Naive thymus-derived CD4-positive, alpha-beta T cell (primary cell): ENCODE measurements around the gene TAX1BP1. TPM values are rescaled to one million over a fixed set of nuclear protein-coding genes. Genes with fewer than 3 reads are reported as not detected.

Experiments
- ATAC-seq: fragments of 150-1000 bp; cut with Tn5 transposase; 2 replicates; pipeline ENCODE4 v1.10.0; 2021; ENCODE audit warnings: mild to moderate bottlenecking, moderate library complexity
- CTCF ChIA-PET: fragments of 350-600 bp; sonication (Branson Sonifier 250); formaldehyde crosslinking; loops from one replicate; lab custom pipeline; 2021; ENCODE audit warnings: antibody characterized with exemption; lab: Charles Lee
- POLR2A ChIA-PET: fragments of 350-600 bp; sonication (Branson Sonifier 250); formaldehyde crosslinking; loops from one replicate; lab custom pipeline; 2021; ENCODE audit warnings: antibody characterized with exemption, inconsistent platforms; lab: Charles Lee
- DNase-seq, 9 donors: peaks; one replicate each; pipeline versions ENCODE4 v3.0.0 to v3.0.0-alpha.2; 2020 to 2022; ENCODE audit warnings: mixed read lengths in 1 of 9
- H3K27ac ChIP-seq: one replicate; pipeline ENCODE4 v1.7.0; 2013; ENCODE audit warnings: mild to moderate bottlenecking, low read depth, low read length, moderate library complexity
- H3K27me3 ChIP-seq, 2 donors: one replicate each; pipeline ENCODE4 v1.7.0; 2013; ENCODE audit warnings: low read length in 2 of 2, mild to moderate bottlenecking in 2 of 2, moderate library complexity in 2 of 2; ENCODE audit not compliant: control insufficient read depth in 2 of 2, insufficient read depth in 2 of 2
- H3K36me3 ChIP-seq, 3 experiments: 1 replicate in 2 of 3; 2 replicates in 1 of 3; pipeline ENCODE4 v1.7.0; 2013; ENCODE audit warnings: low read length in 3 of 3, mild to moderate bottlenecking in 3 of 3, moderate library complexity in 1 of 3; ENCODE audit not compliant: insufficient read depth in 3 of 3, control insufficient read depth in 2 of 3
- H3K4me1 ChIP-seq, 2 donors: one replicate each; pipeline ENCODE4 v1.7.0; 2013; ENCODE audit warnings: low read length in 2 of 2, mild to moderate bottlenecking in 2 of 2, moderate library complexity in 1 of 2; ENCODE audit not compliant: control insufficient read depth in 2 of 2, insufficient read depth in 2 of 2
- H3K4me3 ChIP-seq: 2 replicates; pipeline ENCODE4 v1.7.0; 2013; ENCODE audit warnings: mild to moderate bottlenecking, low read length
- H3K9me3 ChIP-seq, 3 experiments: 1 replicate in 2 of 3; 2 replicates in 1 of 3; pipeline ENCODE4 v1.7.0; 2013; ENCODE audit warnings: low read length in 3 of 3; ENCODE audit not compliant: control insufficient read depth in 2 of 3
- H3K27ac Mint-ChIP-seq, 9 donors: one replicate each; pipeline ENCODE4 v1.8.0; 2020 to 2022; ENCODE audit warnings: mixed read lengths in 9 of 9, mild to moderate bottlenecking in 8 of 9, moderate library complexity in 5 of 9, inconsistent platforms in 2 of 9
- H3K27me3 Mint-ChIP-seq, 5 donors: one replicate each; pipeline ENCODE4 v1.8.0; 2021 to 2022; ENCODE audit warnings: mixed read lengths in 5 of 5, mild to moderate bottlenecking in 1 of 5
- H3K36me3 Mint-ChIP-seq, 5 donors: one replicate each; pipeline ENCODE4 v1.8.0; 2020 to 2022; ENCODE audit warnings: mixed read lengths in 5 of 5, mild to moderate bottlenecking in 3 of 5, inconsistent platforms in 1 of 5
- H3K4me1 Mint-ChIP-seq, 7 donors: one replicate each; pipeline ENCODE4 v1.8.0; 2020 to 2022; ENCODE audit warnings: mixed read lengths in 7 of 7, mild to moderate bottlenecking in 3 of 7, inconsistent platforms in 1 of 7
- H3K4me3 Mint-ChIP-seq, 10 donors: one replicate each; pipeline ENCODE4 v1.8.0; 2020 to 2022; ENCODE audit warnings: mild to moderate bottlenecking in 10 of 10, mixed read lengths in 10 of 10, moderate library complexity in 6 of 10, inconsistent platforms in 2 of 10
- H3K9me3 Mint-ChIP-seq, 11 donors: one replicate each; pipeline ENCODE4 v1.8.0; 2020 to 2022; ENCODE audit warnings: mixed read lengths in 11 of 11, mild to moderate bottlenecking in 4 of 11, inconsistent platforms in 1 of 11, moderate library complexity in 1 of 11
- intact Hi-C, 2 donors: fragments of 100-400 bp; cut with micrococcal nuclease; formaldehyde crosslinking; loops; one replicate each; pipeline ENCODE4 v1.15.1; 2023
- polyA plus RNA-seq, 2 donors: library from polyadenylated mRNA; unstranded; fragments of 300-500 nt; fragmentation: Illumina TruSeq; gene quantifications; one replicate each; pipeline ENCODE4 v1.2.3, GENCODE V29; 2021
- total RNA-seq, 6 experiments: library from RNA in 5 of 6; stranded (reverse) in 5 of 6; gene quantifications; 1 replicate in 5 of 6; 2 replicates in 1 of 6; pipeline ENCODE4 v1.2.3 and lab custom pipeline; 2021 to 2026

Gene TAX1BP1
- total and polyA plus RNA-seq, 7 experiments from 2014 or later, result 69.4 to 112 (median 109) TPM

DNA sequence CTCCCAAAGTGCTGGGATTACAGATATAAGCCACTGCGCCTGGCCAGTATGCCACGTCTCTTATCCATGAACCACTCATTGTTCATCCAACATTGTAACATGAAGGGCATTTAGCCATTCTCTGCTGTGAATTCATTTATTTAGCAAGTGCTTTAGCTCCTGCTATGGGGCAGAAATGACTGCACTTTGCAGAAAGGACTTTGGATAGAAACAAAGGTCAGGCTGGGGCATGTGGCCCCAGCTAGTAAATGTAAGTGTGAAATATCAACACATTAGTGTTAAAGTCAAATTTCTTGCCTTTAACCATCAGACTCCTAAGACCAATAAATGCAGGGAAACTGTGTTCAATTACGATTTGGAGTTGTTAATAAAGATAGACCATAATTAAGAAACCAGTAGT, 27.7 kb upstream of the TAX1BP1 start:
- Histone ChIP-seq H3K27me3 (no peaks in the 10 kb centered on the region), H3K9me3 (no peaks in the 10 kb centered on the region), H3K27ac (no peak overlapping the region), H3K4me1 (no peaks in the 10 kb centered on the region), H3K4me3 (no peak overlapping the region), H3K36me3 (no peaks in the 10 kb centered on the region)
- ATAC-seq (no peak), DNase-seq (no peak)
- H3K36me3 Mint-ChIP-seq, result peaks cover 0 to 4% (median 0%) of the 10 kb centered on the region in 5 donors
- intact Hi-C loops, result no loop called here
- H3K27me3 Mint-ChIP-seq, result peaks cover 0 to 18% (median 11%) of the 10 kb centered on the region in 5 donors
- peaks cover 0 to 1% (median 0%) of the 10 kb centered on the region in 7 donors for H3K4me1 Mint-ChIP-seq
- no peak overlapping the region for H3K4me3 Mint-ChIP-seq
- POLR2A ChIA-PET, result no interaction called here
- H3K9me3 Mint-ChIP-seq, result peaks cover 0 to 2% (median 0%) of the 10 kb centered on the region in 11 donors
- no peak overlapping the region for H3K27ac Mint-ChIP-seq
- CTCF ChIA-PET, result no interaction called here

DNA sequence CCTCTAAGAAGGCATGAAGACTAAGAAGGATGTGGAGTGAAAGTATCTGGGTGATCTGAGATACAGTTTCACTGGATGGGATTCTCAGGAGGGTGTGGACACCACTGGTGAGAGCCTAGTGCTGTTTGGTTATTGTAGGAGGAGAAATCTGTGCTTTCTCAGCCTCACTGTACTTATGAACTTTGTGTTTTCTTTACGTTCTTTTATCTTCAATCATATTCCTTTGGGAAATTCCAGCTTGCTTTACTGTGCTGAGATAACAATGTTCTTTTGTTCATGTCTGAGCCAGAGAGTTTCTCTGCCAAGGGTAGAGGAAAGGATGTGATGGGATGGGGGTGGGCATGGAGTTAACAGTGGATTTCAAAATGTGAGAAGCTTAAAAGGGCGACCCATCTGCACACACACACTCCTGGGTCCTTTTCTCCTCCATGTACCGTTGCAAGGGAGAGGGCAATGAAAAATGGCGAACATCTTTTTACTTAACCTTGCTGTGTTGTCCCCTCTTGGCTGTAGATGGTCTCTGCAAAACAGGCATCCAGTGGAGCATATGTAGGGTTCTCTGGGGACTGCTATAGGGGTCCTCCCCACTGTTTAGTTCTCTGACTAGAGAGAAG, 25.0 kb upstream of the TAX1BP1 start:
- H3K9me3 Mint-ChIP-seq, result peaks cover 0 to 2% (median 0%) of the 10 kb centered on the region in 11 donors

DNA sequence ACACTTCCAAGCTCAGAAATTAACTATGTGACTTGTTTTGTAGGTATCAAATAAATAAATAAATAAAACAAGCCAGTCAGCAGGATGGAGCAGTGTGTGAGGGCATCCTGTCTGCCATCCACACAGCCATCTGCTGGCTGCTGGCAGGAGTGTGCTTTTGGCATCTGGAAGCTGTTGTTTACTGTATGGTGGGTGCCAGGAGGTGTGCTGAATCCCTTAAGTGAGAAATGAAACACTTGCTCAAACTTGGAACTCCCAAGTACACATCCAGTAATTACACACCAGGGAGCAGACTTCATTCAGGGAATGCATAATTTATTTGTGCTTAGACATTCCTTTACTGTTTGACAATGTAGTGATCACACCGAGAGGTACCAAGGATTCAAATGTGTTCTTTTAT, 16.9 kb upstream of the TAX1BP1 start:
- Histone ChIP-seq H3K4me1 (no peaks in the 10 kb centered on the region), H3K27me3 (no peaks in the 10 kb centered on the region), H3K27ac (no peak overlapping the region), H3K9me3 (no peaks in the 10 kb centered on the region), H3K36me3 (no peaks in the 10 kb centered on the region), H3K4me3 (no peak overlapping the region)
- ChIA-PET CTCF (interaction anchor here (1.1 kb wide), 1 partner anchor 28 kb away, joined by 4 read pairs; no protein-coding TSS in a partner anchor), POLR2A (no interaction called here)
- H3K36me3 Mint-ChIP-seq, result no peaks in the 10 kb centered on the region
- H3K27ac Mint-ChIP-seq, result no peak overlapping the region
- H3K27me3 Mint-ChIP-seq, result peaks cover 0 to 10% (median 0%) of the 10 kb centered on the region in 5 donors
- intact Hi-C loops, result no loop called here
- H3K9me3 Mint-ChIP-seq, result no peaks in the 10 kb centered on the region
- ATAC-seq, result no peak
- no peak overlapping the region for H3K4me3 Mint-ChIP-seq
- H3K4me1 Mint-ChIP-seq, result peaks cover 0 to 4% (median 0%) of the 10 kb centered on the region in 7 donors
- DNase-seq, result no peak

More for the DNA sequence above, 25.0 kb upstream of the TAX1BP1 start:
- H3K36me3 Mint-ChIP-seq, result peaks cover 0 to 4% (median 0%) of the 10 kb centered on the region in 5 donors
- Histone ChIP-seq H3K27ac (no peak overlapping the region), H3K9me3 (no peaks in the 10 kb centered on the region), H3K36me3 (no peaks in the 10 kb centered on the region), H3K4me3 (no peak overlapping the region), H3K27me3 (no peaks in the 10 kb centered on the region), H3K4me1 (no peaks in the 10 kb centered on the region)
- CTCF ChIA-PET, result interaction anchor here (1.0 kb wide), 1 partner anchor 10 kb away, joined by 3 read pairs; no protein-coding TSS in a partner anchor
- H3K27ac Mint-ChIP-seq, result no peak overlapping the region
- ATAC-seq (no peak), DNase-seq (no peak)
- POLR2A ChIA-PET, result interaction anchor here (0.7 kb wide), 1 partner anchor 1457 kb away, joined by 3 read pairs; no protein-coding TSS in a partner anchor
- intact Hi-C loops, result no loop called here
- peaks cover 0 to 1% (median 0%) of the 10 kb centered on the region in 7 donors for H3K4me1 Mint-ChIP-seq
- H3K27me3 Mint-ChIP-seq, result peaks cover 0 to 28% (median 11%) of the 10 kb centered on the region in 5 donors
- no peak overlapping the region for H3K4me3 Mint-ChIP-seq

DNA sequence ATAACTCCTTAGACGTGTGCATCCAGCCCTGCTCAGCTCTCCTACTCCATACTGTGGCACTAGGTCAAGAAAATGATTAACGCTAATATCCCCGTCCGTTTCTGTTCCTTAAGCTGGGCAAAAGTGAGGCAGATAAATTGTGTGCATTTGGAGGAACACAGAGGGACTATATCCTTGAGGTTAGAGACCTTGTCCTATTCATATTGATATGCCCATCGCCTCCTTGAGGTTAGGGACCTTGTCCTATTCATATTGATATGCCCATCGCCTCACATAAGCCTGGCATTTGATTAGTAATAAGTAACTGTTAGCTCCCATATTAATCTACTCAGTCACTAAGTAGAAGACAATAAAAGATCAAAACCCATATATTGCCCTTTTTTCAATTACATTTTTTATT, 12.9 kb upstream of the TAX1BP1 start:
- Histone ChIP-seq H3K27ac (no peak overlapping the region), H3K9me3 (no peaks in the 10 kb centered on the region), H3K27me3 (no peaks in the 10 kb centered on the region), H3K36me3 (no peaks in the 10 kb centered on the region), H3K4me3 (no peak overlapping the region), H3K4me1 (no peaks in the 10 kb centered on the region)
- H3K27me3 Mint-ChIP-seq, result peaks cover 0 to 11% (median 0%) of the 10 kb centered on the region in 5 donors
- ChIA-PET CTCF (no interaction called here), POLR2A (no interaction called here)
- ATAC-seq, result no peak
- intact Hi-C loops, result no loop called here
- no peaks in the 10 kb centered on the region for H3K9me3 Mint-ChIP-seq
- peaks cover 0 to 4% (median 0%) of the 10 kb centered on the region in 7 donors for H3K4me1 Mint-ChIP-seq
- H3K27ac Mint-ChIP-seq, result no peak overlapping the region
- no peak for DNase-seq
- H3K4me3 Mint-ChIP-seq, result no peak overlapping the region
- peaks cover 0 to 9% (median 0%) of the 10 kb centered on the region in 5 donors for H3K36me3 Mint-ChIP-seq

DNA sequence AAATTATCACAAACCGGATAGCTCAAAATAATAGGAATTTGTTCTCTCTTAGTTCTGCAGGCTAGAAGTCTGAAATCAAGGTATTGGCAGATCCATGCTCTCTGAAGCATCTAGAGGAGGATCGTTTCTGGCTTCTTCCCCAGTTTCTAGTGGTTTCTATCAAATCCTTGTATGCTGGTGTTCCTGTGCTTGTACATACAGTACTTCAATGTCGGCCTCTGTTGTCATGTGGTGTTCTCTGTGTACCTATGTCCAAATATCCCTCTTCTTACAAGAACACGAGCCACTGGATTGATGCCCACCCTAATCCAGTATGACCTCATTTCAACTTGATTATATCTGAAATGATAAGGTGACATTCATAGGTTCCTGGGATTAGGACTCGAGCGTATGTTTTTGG, 9.8 kb upstream of the TAX1BP1 start:
- peaks cover 0 to 16% (median 0%) of the 10 kb centered on the region in 5 donors for H3K27me3 Mint-ChIP-seq
- peaks cover 0 to 9% (median 0%) of the 10 kb centered on the region in 5 donors for H3K36me3 Mint-ChIP-seq
- no peak overlapping the region for H3K4me3 ChIP-seq
- H3K27ac Mint-ChIP-seq, result no peak overlapping the region
- ATAC-seq (no peak), DNase-seq (no peak)
- no peaks in the 10 kb centered on the region for H3K27me3 ChIP-seq
- H3K36me3 ChIP-seq, result no peaks in the 10 kb centered on the region
- intact Hi-C loops, result no loop called here
- no peak overlapping the region for H3K27ac ChIP-seq
- no peaks in the 10 kb centered on the region for H3K9me3 Mint-ChIP-seq
- H3K4me1 Mint-ChIP-seq, result peaks cover 0 to 4% (median 0%) of the 10 kb centered on the region in 7 donors
- ChIA-PET CTCF (no interaction called here), POLR2A (no interaction called here)
- no peak overlapping the region for H3K4me3 Mint-ChIP-seq
- H3K4me1 ChIP-seq, result no peaks in the 10 kb centered on the region
- no peaks in the 10 kb centered on the region for H3K9me3 ChIP-seq

DNA sequence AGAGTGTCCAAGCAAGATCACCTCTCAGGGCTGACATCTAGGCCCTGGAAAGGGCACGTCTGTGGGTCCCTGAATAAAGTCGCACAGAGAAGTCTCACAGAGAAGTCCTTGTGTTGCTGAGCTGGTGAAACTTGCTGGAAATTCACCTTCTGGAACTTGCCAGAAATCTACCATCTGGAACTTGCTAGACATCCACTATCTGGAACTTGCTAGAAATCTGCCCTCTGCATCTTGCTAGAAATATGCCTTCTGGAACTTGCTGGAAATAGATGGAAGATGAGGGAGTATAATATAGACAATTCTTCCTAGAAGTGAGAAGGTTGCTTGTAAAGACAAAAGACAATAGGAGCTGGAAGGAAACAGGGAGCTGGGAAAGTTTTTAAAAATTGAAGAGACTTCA, 5.4 kb upstream of the TAX1BP1 start:
- no peak for ATAC-seq
- intact Hi-C loops, result no loop called here
- peaks cover 0 to 9% (median 3%) of the 10 kb centered on the region in 5 donors for H3K36me3 Mint-ChIP-seq
- peaks cover 4 to 15% (median 7%) of the 10 kb centered on the region in 7 donors for H3K4me1 Mint-ChIP-seq
- peaks cover 0 to 24% (median 0%) of the 10 kb centered on the region in 5 donors for H3K27me3 Mint-ChIP-seq
- ChIA-PET CTCF (no interaction called here), POLR2A (no interaction called here)
- no peaks in the 10 kb centered on the region for H3K9me3 Mint-ChIP-seq
- no peak overlapping the region for H3K27ac Mint-ChIP-seq
- no peak overlapping the region for H3K4me3 Mint-ChIP-seq
- Histone ChIP-seq H3K36me3 (no peaks in the 10 kb centered on the region), H3K9me3 (no peaks in the 10 kb centered on the region), H3K4me3 (no peak overlapping the region), H3K27me3 (no peaks in the 10 kb centered on the region), H3K4me1 (peaks cover 0 to 8% of the 10 kb centered on the region in 2 donors), H3K27ac (no peak overlapping the region)
- no peak for DNase-seq
